Esophagus muscularis mucosa (tissue), 4 donors: ENCODE measurements around the gene OAS2. TPM values are rescaled to one million over a fixed set of nuclear protein-coding genes. Genes with fewer than 3 reads are reported as not detected.

Source experiments
- DNase-seq: peaks from one replicate; pipeline ENCODE4 v3.0.0-alpha.2; 2017; ENCODE audit errors: extremely low spot score
- H3K27ac ChIP-seq, 4 donors: fragments of 200-600 bp; sonication (generic); replicated peaks in 1 of 4; 1 replicate in 3 of 4; 2 replicates in 1 of 4; pipeline ENCODE4 v1.5.1; 2016 to 2019; ENCODE audit warnings: mild to moderate bottlenecking in 1 of 4
- H3K27me3 ChIP-seq, 4 donors: fragments of 200-600 bp; sonication (generic); one replicate each; pipeline versions ENCODE4 v1.5.1 to v1.6.0; 2016 to 2019
- H3K36me3 ChIP-seq, 4 donors: fragments of 200-600 bp; sonication (generic); one replicate each; pipeline ENCODE4 v1.5.1; 2016 to 2019
- H3K4me1 ChIP-seq, 4 donors: fragments of 200-600 bp; sonication (generic); one replicate each; pipeline ENCODE4 v1.5.1; 2016 to 2019
- H3K4me3 ChIP-seq, 4 donors: fragments of 200-600 bp; sonication (generic); 1 replicate in 2 of 4; 2 replicates in 2 of 4; pipeline ENCODE4 v1.5.1; 2016 to 2019; ENCODE audit warnings: mild to moderate bottlenecking in 4 of 4, moderate library complexity in 1 of 4
- H3K9me3 ChIP-seq, 4 donors: fragments of 200-600 bp; sonication (generic); 1 replicate in 3 of 4; 2 replicates in 1 of 4; pipeline ENCODE4 v1.5.1; 2016 to 2019
- CTCF ChIP-seq, 3 experiments: fragments of 200-600 bp in 2 of 3; fragments of 450-650 bp in 1 of 3; sonication (generic) in 2 of 3; IDR thresholded peaks; one replicate each; pipeline ENCODE4 v1.5.1; 2017 to 2019; ENCODE audit warnings: antibody characterized with exemption in 3 of 3, mild to moderate bottlenecking in 2 of 3, moderate library complexity in 1 of 3
- EP300 ChIP-seq: sonication (generic); formaldehyde crosslinking; IDR thresholded peaks from one replicate; pipeline ENCODE4 v1.6.1; 2017; ENCODE audit warnings: antibody characterized with exemption
- POLR2A ChIP-seq: fragments of 450-650 bp; IDR thresholded peaks from one replicate; pipeline ENCODE4 v1.6.1; 2017; ENCODE audit warnings: antibody characterized with exemption, moderate library complexity, mild to moderate bottlenecking, low read depth
- POLR2AphosphoS5 ChIP-seq, 2 donors: sonication (generic); formaldehyde crosslinking; IDR thresholded peaks; one replicate each; pipeline ENCODE4 v1.6.1; 2017; ENCODE audit warnings: antibody characterized with exemption in 2 of 2
- WGBS: methylation state at CpG from one replicate; pipeline ENCODE4 v1.1.5; 2018; 5-methylcytosine and 5-hydroxymethylcytosine counted together
- intact Hi-C: fragments of 100-400 bp; cut with DNase I; formaldehyde crosslinking; loops from one replicate; pipeline ENCODE4 v1.15.1; 2023
- total RNA-seq, 4 donors: library from RNA; depleted of rRNA; stranded (reverse); fragments of >200 nt; gene quantifications; one replicate each; pipeline versions ENCODE4 v1.1.0 to v1.2.1, GENCODE V29; 2016

OAS2 gene
- total RNA-seq, 4 donors from 2014 or later, result 4.8 to 9.1 (median 7.4) TPM

GRCh38 chr12:112971248-112971647, 7.1 kb upstream of the OAS2 start:
- 46% methylated on average over 5 of the region's 5 CpGs for WGBS
- H3K9me3 ChIP-seq, result no peaks in the 10 kb centered on the region
- H3K27ac ChIP-seq, result no peak overlapping the region
- no peaks in the 10 kb centered on the region for H3K27me3 ChIP-seq
- H3K4me3 ChIP-seq, result no peak overlapping the region
- H3K36me3 ChIP-seq, result peaks cover 0 to 52% (median 27%) of the 10 kb centered on the region in 4 donors
- TF ChIP-seq POLR2A (no peak), POLR2AphosphoS5 (IDR thresholded peaks at IDR 0.05) (no peak), CTCF (IDR thresholded peaks at IDR 0.05) (no peak), EP300 (no peak)
- intact Hi-C loops, result no loop called here
- DNase-seq, result no peak
- H3K4me1 ChIP-seq, result peaks cover 0 to 9% (median 2%) of the 10 kb centered on the region in 4 donors

GRCh38 chr12:112973011-112973735, 5.1 kb upstream of the OAS2 start:
- Histone ChIP-seq H3K27ac (no peak overlapping the region), H3K27me3 (no peaks in the 10 kb centered on the region), H3K4me1 (peaks cover 0 to 9% (median 8%) of the 10 kb centered on the region in 4 donors), H3K4me3 (no peak overlapping the region), H3K9me3 (no peaks in the 10 kb centered on the region), H3K36me3 (peaks cover 0 to 33% (median 10%) of the 10 kb centered on the region in 4 donors)
- no peak for TF ChIP-seq POLR2AphosphoS5 (IDR thresholded peaks at IDR 0.05)
- no peak for TF ChIP-seq EP300
- no peak for TF ChIP-seq CTCF (IDR thresholded peaks at IDR 0.05)
- no peak for TF ChIP-seq POLR2A
- WGBS, result 65% methylated on average over 4 of the region's 4 CpGs
- intact Hi-C loops, result no loop called here
- DNase-seq, result no peak

GRCh38 chr12:112973818-112974231, 4.5 kb upstream of the OAS2 start:
- DNase-seq, result no peak
- H3K4me1 ChIP-seq, result peaks cover 0 to 15% (median 13%) of the 10 kb centered on the region in 4 donors
- TF ChIP-seq POLR2A, result no peak
- TF ChIP-seq EP300, result no peak
- TF ChIP-seq POLR2AphosphoS5 (IDR thresholded peaks at IDR 0.05), result no peak
- no peaks in the 10 kb centered on the region for H3K9me3 ChIP-seq
- peaks cover 0 to 26% (median 7%) of the 10 kb centered on the region in 4 donors for H3K36me3 ChIP-seq
- no peaks in the 10 kb centered on the region for H3K27me3 ChIP-seq
- intact Hi-C loops, result no loop called here
- 25% methylated on average over 5 of the region's 5 CpGs for WGBS
- H3K27ac ChIP-seq, result no peak overlapping the region
- no peak overlapping the region for H3K4me3 ChIP-seq

GRCh38 chr12:112974904-112975303, 3.4 kb upstream of the OAS2 start:
- Histone ChIP-seq H3K4me1 (peaks cover 6 to 23% (median 22%) of the 10 kb centered on the region in 4 donors), H3K27ac (no peak overlapping the region), H3K27me3 (no peaks in the 10 kb centered on the region), H3K36me3 (peaks cover 0 to 15% (median 2%) of the 10 kb centered on the region in 4 donors), H3K9me3 (no peaks in the 10 kb centered on the region), H3K4me3 (no peak overlapping the region)
- intact Hi-C loops, result no loop called here
- 97% methylated on average over 6 of the region's 7 CpGs for WGBS
- TF ChIP-seq POLR2AphosphoS5 (IDR thresholded peaks at IDR 0.05) (no peak), POLR2A (no peak), EP300 (no peak), CTCF (IDR thresholded peaks at IDR 0.05) (no peak)
- DNase-seq, result no peak

- Histone ChIP-seq H3K36me3 (no peaks in the 10 kb centered on the region), H3K4me1 (peaks cover 6 to 22% (median 19%) of the 10 kb centered on the region in 4 donors), H3K27ac (peak overlapping the region in 1 of 4 donors; percentile 81), H3K27me3 (no peaks in the 10 kb centered on the region), H3K4me3 (no peak overlapping the region), H3K9me3 (peaks cover 0 to 4% (median 1%) of the 10 kb centered on the region in 4 donors)
- intact Hi-C loops, result no loop called here
- no peak for DNase-seq
- TF ChIP-seq POLR2AphosphoS5 (IDR thresholded peaks at IDR 0.05), result no peak
- no peak for TF ChIP-seq CTCF (IDR thresholded peaks at IDR 0.05)
- no peak for TF ChIP-seq POLR2A
- no peak for TF ChIP-seq EP300
- WGBS, result 74% methylated on average over 3 of the region's 3 CpGs
Measured at GRCh38 chr12:112977139-112977538, 1.2 kb upstream of the OAS2 start.
